HepG2 (cell line): ENCODE results near the gene SKI.

Experiments used
- BRCA1 ChIP-seq: sonication (generic); formaldehyde crosslinking; IDR thresholded peaks from 2 replicates; pipeline ENCODE4 v1.4.0; 2020; ENCODE audit warnings: missing genetic modification reagents
- CC2D1A ChIP-seq: sonication (generic); formaldehyde crosslinking; IDR thresholded peaks from 2 replicates; pipeline ENCODE4 v1.8.1; 2023; ENCODE audit warnings: mild to moderate bottlenecking, missing genetic modification reagents
- ELF1 ChIP-seq: sonication (generic); formaldehyde crosslinking; IDR thresholded peaks from 2 replicates; pipeline ENCODE4 v1.4.0; 2020; ENCODE audit warnings: missing genetic modification reagents
- GMEB1 ChIP-seq: sonication (generic); formaldehyde crosslinking; IDR thresholded peaks from 2 replicates; pipeline ENCODE4 v1.5.1; 2020; ENCODE audit warnings: missing genetic modification reagents, mild to moderate bottlenecking, borderline replicate concordance
- HBP1 ChIP-seq: IDR thresholded peaks from 2 replicates; pipeline ENCODE4 v1.6.1; 2016; ENCODE audit warnings: low read depth, control low read depth
- MBD4 ChIP-seq: IDR thresholded peaks from 2 replicates; pipeline ENCODE4 v1.6.1; 2012; ENCODE audit warnings: low read length, inconsistent platforms, borderline replicate concordance
- MTA3 ChIP-seq: sonication (generic); formaldehyde crosslinking; IDR thresholded peaks from 2 replicates; pipeline ENCODE4 v1.4.0; 2020; ENCODE audit warnings: missing genetic modification reagents
- NCOA5 ChIP-seq: sonication (generic); formaldehyde crosslinking; IDR thresholded peaks from 2 replicates; pipeline ENCODE4 v1.4.0; 2020; ENCODE audit warnings: missing genetic modification reagents
- POLR2A ChIP-seq, 2 experiments: IDR thresholded peaks; 2 replicates each; pipeline ENCODE4 v1.6.1; 2011; ENCODE audit warnings: low read depth in 2 of 2, low read length in 2 of 2, mild to moderate bottlenecking in 1 of 2, moderate library complexity in 1 of 2; ENCODE audit not compliant: insufficient read depth in 1 of 2
- TMF1 ChIP-seq: sonication (generic); formaldehyde crosslinking; IDR thresholded peaks from 2 replicates; pipeline ENCODE4 v1.8.1; 2022; ENCODE audit warnings: low read depth, missing genetic modification reagents
- ZBTB8A ChIP-seq: sonication (generic); formaldehyde crosslinking; IDR thresholded peaks from 2 replicates; pipeline ENCODE4 v1.4.0; 2020; ENCODE audit warnings: mild to moderate bottlenecking, low read depth, missing genetic modification reagents, borderline replicate concordance
- ZNF33A ChIP-seq: sonication (generic); formaldehyde crosslinking; IDR thresholded peaks from 2 replicates; pipeline ENCODE4 v1.5.1; 2020; ENCODE audit warnings: missing genetic modification reagents, mild to moderate bottlenecking, moderate library complexity, borderline replicate concordance
- ZNF605 ChIP-seq: sonication (generic); formaldehyde crosslinking; IDR thresholded peaks from 2 replicates; pipeline ENCODE4 v1.8.0; 2022; ENCODE audit warnings: mild to moderate bottlenecking, missing genetic modification reagents
- ZSCAN30 ChIP-seq: sonication (generic); formaldehyde crosslinking; IDR thresholded peaks from 2 replicates; pipeline ENCODE4 v1.5.0; 2020; ENCODE audit warnings: mild to moderate bottlenecking, missing genetic modification reagents

GRCh38 chr1:2275796-2276536, 47.8 kb downstream of the SKI start:
- TF ChIP-seq CC2D1A (CRISPR knock-in tag): no peak
- TF ChIP-seq ZNF605 (CRISPR knock-in tag): no peak
- TF ChIP-seq ZNF33A (CRISPR knock-in tag): no peak
- no peak for TF ChIP-seq ELF1 (CRISPR knock-in tag)
- TF ChIP-seq GMEB1 (CRISPR knock-in tag): no peak
- TF ChIP-seq ZBTB8A (CRISPR knock-in tag): no peak
- no peak for TF ChIP-seq ZSCAN30 (CRISPR knock-in tag)
- no peak for TF ChIP-seq MBD4
- no peak for TF ChIP-seq HBP1
- no peak for TF ChIP-seq TMF1 (CRISPR knock-in tag)
- TF ChIP-seq POLR2A (IDR thresholded peaks at IDR 0.05; ENCODE audit: insufficient read depth in 1 of 2, low read depth in 2 of 2, low read length in 2 of 2): no peak
- TF ChIP-seq MTA3 (CRISPR knock-in tag): no peak
- TF ChIP-seq BRCA1: no peak
- TF ChIP-seq NCOA5 (CRISPR knock-in tag): no peak
